ENCODE data around the gene ELFN1.

The ELFN1 gene

GRCh38 chr7:1695800-1696454 lies 25.9 kb downstream of the ELFN1 start:
- H3K4me3 ChIP-seq (ENCODE audit: low read depth, low read length) = no peak overlapping the region
- DNase-seq (ENCODE audit: low read depth) = no peak
- TF ChIP-seq CTCF (IDR thresholded peaks at IDR 0.05; ENCODE audit: low read depth, low read length, missing control alignments) = no peak

- H3K4me3 ChIP-seq (ENCODE audit: low read depth, low read length) = no peak overlapping the region
- TF ChIP-seq CTCF (IDR thresholded peaks at IDR 0.05; ENCODE audit: low read depth, low read length, missing control alignments) = no peak
- DNase-seq (ENCODE audit: low read depth) = no peak
Observed at GRCh38 chr7:1696671-1697498, 26.8 kb downstream of the ELFN1 start.

GRCh38 chr7:1697499-1698125 lies 27.5 kb downstream of the ELFN1 start:
- DNase-seq (ENCODE audit: low read depth) = no peak
- H3K4me3 ChIP-seq (ENCODE audit: low read depth, low read length) = no peak overlapping the region
- TF ChIP-seq CTCF (IDR thresholded peaks at IDR 0.05; ENCODE audit: low read depth, low read length, missing control alignments) = no peak

GRCh38 chr7:1698201-1698600 lies 28.1 kb downstream of the ELFN1 start:
- TF ChIP-seq CTCF (IDR thresholded peaks at IDR 0.05; ENCODE audit: low read depth, low read length, missing control alignments) = no peak
- no peak overlapping the region for H3K4me3 ChIP-seq (ENCODE audit: low read depth, low read length)
- no peak for DNase-seq (ENCODE audit: low read depth)

GRCh38 chr7:1698951-1699350 lies 28.9 kb downstream of the ELFN1 start:
- DNase-seq (ENCODE audit: low read depth) = no peak
- no peak overlapping the region for H3K4me3 ChIP-seq (ENCODE audit: low read depth, low read length)
- TF ChIP-seq CTCF (IDR thresholded peaks at IDR 0.05; ENCODE audit: low read depth, low read length, missing control alignments) = no peak

GRCh38 chr7:1700086-1700485 lies 30.0 kb downstream of the ELFN1 start:
- H3K4me3 ChIP-seq (ENCODE audit: low read depth, low read length) = no peak overlapping the region
- no peak for DNase-seq (ENCODE audit: low read depth)
- TF ChIP-seq CTCF (IDR thresholded peaks at IDR 0.05; ENCODE audit: low read depth, low read length, missing control alignments) = no peak
